ENCODE data around the gene DVL2. TPM values are rescaled to one million over a fixed set of nuclear protein-coding genes. Genes with fewer than 3 reads are reported as not detected.

DVL2 gene
- total RNA-seq, 1 experiment from 2014 or later, result 82.9 TPM

- Histone ChIP-seq H3K9me3 (ENCODE audit: control insufficient read depth, low read depth, low read length) (no peaks in the 10 kb centered on the region), H4K20me1 (ENCODE audit: control insufficient read depth, insufficient read depth, insufficient read length) (no peaks in the 10 kb centered on the region), H2BK120ac (ENCODE audit: low read depth, low read length, poor library complexity, severe bottlenecking) (no peak overlapping the region), H4K91ac (ENCODE audit: insufficient read length, low read depth, low read length) (no peak overlapping the region), H3K23me2 (ENCODE audit: insufficient read length, low read depth, low read length, poor library complexity, severe bottlenecking) (peaks cover 16% of the 10 kb centered on the region), H3K4me1 (ENCODE audit: insufficient read depth, low read length) (no peaks in the 10 kb centered on the region; the same call in 1 of the 2 replicates), H3K4me2 (ENCODE audit: insufficient read depth, insufficient read length, low read length) (peak overlapping the region; percentile 91), H4K8ac (replicated peaks; ENCODE audit: insufficient read length, low read depth, low read length) (no peak overlapping the region), H3K79me1 (ENCODE audit: insufficient read depth, low read depth, low read length, poor library complexity, severe bottlenecking) (no peaks in the 10 kb centered on the region), H3K23ac (ENCODE audit: insufficient read length, low read depth, low read length) (no peak overlapping the region), H3K27me3 (ENCODE audit: insufficient read depth, low read length) (peaks cover 5% of the 10 kb centered on the region; the same call in 1 of the 2 replicates), H2BK12ac (ENCODE audit: insufficient read length, low read depth, low read length) (no peak overlapping the region), H2BK5ac (ENCODE audit: insufficient read length, low read length) (no peak overlapping the region), H3K27ac (ENCODE audit: insufficient read length, low read depth, low read length) (no peak overlapping the region), H3K56ac (ENCODE audit: insufficient read length, low read depth, low read length) (no peak overlapping the region), H3K18ac (ENCODE audit: insufficient read length, low read depth, low read length) (no peak overlapping the region), H3T11ph (ENCODE audit: low read length) (no peak overlapping the region), H2AFZ (ENCODE audit: low read length) (no peak overlapping the region), H2BK20ac (ENCODE audit: low read depth, low read length, poor library complexity, severe bottlenecking) (no peak overlapping the region), H4K5ac (ENCODE audit: insufficient read length, low read depth, low read length) (peak overlapping the region; percentile 2), H3K79me2 (ENCODE audit: insufficient read depth, low read length) (no peaks in the 10 kb centered on the region), H3K14ac (ENCODE audit: insufficient read depth, low read length) (no peak overlapping the region), H2AK5ac (ENCODE audit: insufficient read length, low read length) (no peak overlapping the region), H3K4ac (ENCODE audit: low read depth, low read length) (no peak overlapping the region), H2BK15ac (ENCODE audit: low read depth, low read length) (no peak overlapping the region), H3K9ac (ENCODE audit: extremely low read depth, insufficient read length, low read length) (no peak overlapping the region)
- TF ChIP-seq CTCF (conservative IDR thresholded peaks at IDR 0.05), result no peak
- H3K4me1 Mint-ChIP-seq, result peaks cover 5 to 10% of the 10 kb centered on the region in 2 experiments; a peak in 3 of 4 replicates
- no peaks in the 10 kb centered on the region for H3K9me3 Mint-ChIP-seq
- no peak for DNase-seq
- no peak overlapping the region for H3K27ac Mint-ChIP-seq
- no peaks in the 10 kb centered on the region for H3K36me3 Mint-ChIP-seq (ENCODE audit: insufficient read depth in 1 of 3, low read depth in 3 of 3)
- 100% methylated on average over 1 of the region's 1 CpG for WGBS (ENCODE audit: extremely low coverage, insufficient read length, low lambda C conversion rate)
- H3K27me3 Mint-ChIP-seq (ENCODE audit: low read depth), result peaks cover 34% of the 10 kb centered on the region
- no peak overlapping the region for H3K4me3 Mint-ChIP-seq
Observed at GRCh38 chr17:7176107-7176840, 58.0 kb downstream of the DVL2 start.

Small RNA genes lying within 50 kb of the gene (microRNA-seq; reads per million reads assigned to microRNA genes)
- gene MIR324 (ENCODE audit: borderline microRNAs expressed), result 111 reads per million, percentile 74 among the genes with 10 or more reads in this experiment

Other genes with a start within 250 kb of the DVL2 start
- 0.81 and 1.9 TPM in 2 replicates for gene ALOX12, start 238.5 kb downstream of the DVL2 start, total RNA-seq (2021)
- gene RNASEK, start 221.9 kb downstream of the DVL2 start, total RNA-seq (2021), result 161 and 167 TPM in 2 replicates
- gene BCL6B, start 211.5 kb downstream of the DVL2 start, total RNA-seq (2021), result 3.3 and 4.9 TPM in 2 replicates
- 6.1 and 6.8 TPM in 2 replicates for gene SLC16A13, start 198.5 kb downstream of the DVL2 start, total RNA-seq (2021)
- 0.13 TPM in 1 of 2 replicates, not detected in the other for gene SLC16A11, start 190.4 kb downstream of the DVL2 start, total RNA-seq (2021)
- not detected in 2 replicates for gene CLEC10A, start 154.3 kb downstream of the DVL2 start, total RNA-seq (2021)
- not detected in 2 replicates for gene ASGR2, start 119.7 kb downstream of the DVL2 start, total RNA-seq (2021)
- gene ASGR1, start 55.1 kb downstream of the DVL2 start, total RNA-seq (2021), result 5.2 and 5.9 TPM in 2 replicates
- 38.2 and 38.3 TPM in 2 replicates for gene DLG4, start 14.7 kb downstream of the DVL2 start, total RNA-seq (2021)
- 272 and 283 TPM in 2 replicates for gene ACADVL, start 14.6 kb downstream of the DVL2 start, total RNA-seq (2021)
- 105 and 110 TPM in 2 replicates for gene PHF23, start 4.9 kb upstream of the DVL2 start, total RNA-seq (2021)
- gene GABARAP, start 7.9 kb upstream of the DVL2 start, total RNA-seq (2021), result 261 and 266 TPM in 2 replicates
- 134 and 141 TPM in 2 replicates for gene CTDNEP1, start 17.2 kb upstream of the DVL2 start, total RNA-seq (2021)
- 46.5 and 49.6 TPM in 2 replicates for gene ELP5, start 17.7 kb upstream of the DVL2 start, total RNA-seq (2021)
- gene CLDN7, start 28.0 kb upstream of the DVL2 start, total RNA-seq (2021), result 174 and 177 TPM in 2 replicates
- 4.4 and 4.7 TPM in 2 replicates for gene SLC2A4, start 47.2 kb upstream of the DVL2 start, total RNA-seq (2021)
- 24.0 and 26.0 TPM in 2 replicates for gene YBX2, start 60.1 kb upstream of the DVL2 start, total RNA-seq (2021)
- gene EIF5A, start 73.1 kb upstream of the DVL2 start, total RNA-seq (2021), result 978 and 1,015 TPM in 2 replicates
- gene GPS2, start 80.8 kb upstream of the DVL2 start, total RNA-seq (2021), result 62.6 and 62.7 TPM in 2 replicates
- 54.8 and 55.4 TPM in 2 replicates for gene NEURL4, start 94.8 kb upstream of the DVL2 start, total RNA-seq (2021)
- gene ACAP1, start 102.0 kb upstream of the DVL2 start, total RNA-seq (2021), result 15.5 and 18.2 TPM in 2 replicates
- gene KCTD11, start 117.6 kb upstream of the DVL2 start, total RNA-seq (2021), result 5.3 and 5.6 TPM in 2 replicates
- gene TMEM95, start 120.6 kb upstream of the DVL2 start, total RNA-seq (2021), result not detected in 2 replicates
- gene TNK1, start 146.6 kb upstream of the DVL2 start, total RNA-seq (2021), result 10.1 and 11.2 TPM in 2 replicates
- gene PLSCR3, start 160.0 kb upstream of the DVL2 start, total RNA-seq (2021), result 31.5 and 32.1 TPM in 2 replicates
- 151 and 153 TPM in 2 replicates for gene TMEM256, start 169.6 kb upstream of the DVL2 start, total RNA-seq (2021)
- gene NLGN2, start 173.3 kb upstream of the DVL2 start, total RNA-seq (2021), result 70.2 and 70.5 TPM in 2 replicates
- gene SPEM1, start 185.8 kb upstream of the DVL2 start, total RNA-seq (2021), result 0.33 and 0.46 TPM in 2 replicates
- not detected in 2 replicates for gene SPEM2, start 191.1 kb upstream of the DVL2 start, total RNA-seq (2021)
- not detected in 2 replicates for gene SPEM3, start 194.3 kb upstream of the DVL2 start, total RNA-seq (2021)
- gene TMEM102, start 200.9 kb upstream of the DVL2 start, total RNA-seq (2021), result 8.3 and 8.6 TPM in 2 replicates
- 14.1 and 15.2 TPM in 2 replicates for gene FGF11, start 205.0 kb upstream of the DVL2 start, total RNA-seq (2021)
- gene CHRNB1, start 210.5 kb upstream of the DVL2 start, total RNA-seq (2021), result 12.7 and 13.2 TPM in 2 replicates
- 14.4 and 14.9 TPM in 2 replicates for gene ZBTB4, start 245.1 kb upstream of the DVL2 start, total RNA-seq (2021)
- not detected in 2 replicates for gene SLC35G6, start 246.9 kb upstream of the DVL2 start, total RNA-seq (2021)
- 153 and 154 TPM in 2 replicates for gene POLR2A, start 249.8 kb upstream of the DVL2 start, total RNA-seq (2021)

All from H9 (cell line).